Smooth muscle cell (in vitro differentiated cells): ENCODE data around the gene PRR13. TPM values are rescaled to one million over a fixed set of nuclear protein-coding genes. Genes with fewer than 3 reads are reported as not detected.
A peak's percentile ranks its signal among the peaks of the same experiment; 100 is the strongest.
"Not testable (repeated sequence)": the region's sequence is repeated elsewhere in the genome, so short reads cannot be mapped to it uniquely, and the experiment has no call there.

Source experiments
- DNase-seq: peaks from one replicate; lab custom pipeline; 2025; ENCODE audit not compliant: unreplicated experiment; lab: John Stamatoyannopoulos, UW
- H2AFZ ChIP-seq: fragments of 200-600 bp; sonication (generic); 2 replicates; pipeline ENCODE4 v1.6.0; 2016; ENCODE audit warnings: antibody characterized with exemption, low read depth, mild to moderate bottlenecking
- H3F3A ChIP-seq: fragments of 200-600 bp; sonication (generic); 2 replicates; pipeline ENCODE4 v1.6.0; 2017; ENCODE audit warnings: antibody characterized with exemption, low read depth
- H3K27ac ChIP-seq: fragments of 200-600 bp; sonication (generic); 2 replicates; pipeline ENCODE4 v1.5.1; 2016; ENCODE audit warnings: low read depth, mild to moderate bottlenecking
- H3K27me3 ChIP-seq: fragments of 200-600 bp; sonication (generic); 2 replicates; pipeline ENCODE4 v1.6.1; 2016; ENCODE audit warnings: low read depth, mild to moderate bottlenecking
- H3K36me3 ChIP-seq: fragments of 200-600 bp; sonication (generic); 2 replicates; pipeline ENCODE4 v1.5.1; 2016; ENCODE audit warnings: low read depth
- H3K4me1 ChIP-seq: fragments of 200-600 bp; sonication (generic); 2 replicates; pipeline ENCODE4 v1.5.1; 2016; ENCODE audit warnings: low read depth
- H3K4me2 ChIP-seq: fragments of 200-600 bp; sonication (generic); 2 replicates; pipeline ENCODE4 v1.6.0; 2016; ENCODE audit warnings: mild to moderate bottlenecking
- H3K4me3 ChIP-seq: fragments of 200-600 bp; sonication (generic); 2 replicates; pipeline ENCODE4 v1.5.1; 2016; ENCODE audit warnings: mild to moderate bottlenecking
- H3K79me2 ChIP-seq: fragments of 200-600 bp; sonication (generic); 2 replicates; pipeline ENCODE4 v1.6.0; 2016; ENCODE audit warnings: low read depth, mild to moderate bottlenecking
- H3K9ac ChIP-seq: fragments of 200-600 bp; sonication (generic); 2 replicates; pipeline ENCODE4 v1.6.0; 2016; ENCODE audit warnings: low read depth
- H3K9me3 ChIP-seq: fragments of 200-600 bp; sonication (generic); replicated peaks from 2 replicates; pipeline ENCODE4 v1.5.1; 2016; ENCODE audit warnings: low read depth
- H4K20me1 ChIP-seq: fragments of 200-600 bp; sonication (generic); 2 replicates; pipeline ENCODE4 v1.6.0; 2016; ENCODE audit warnings: low read depth
- CTCF ChIP-seq: fragments of 200-600 bp; sonication (generic); IDR thresholded peaks from 2 replicates; pipeline ENCODE4 v1.5.1; 2017; ENCODE audit warnings: borderline replicate concordance, mild to moderate bottlenecking, antibody characterized with exemption; ENCODE audit not compliant: insufficient read depth, poor library complexity, severe bottlenecking
- WGBS: methylation state at CpG from one replicate; pipeline ENCODE4 v1.1.7; 2016; ENCODE audit warnings: low lambda C conversion rate; 5-methylcytosine and 5-hydroxymethylcytosine counted together
- polyA plus RNA-seq: library from polyadenylated mRNA; unstranded; fragments of >200 nt; fragmentation: Nextera tagmentation; extraction: Ambion mirVana; gene quantifications from 2 replicates; pipeline ENCODE4 v1.2.1, GENCODE V29; 2016
- total RNA-seq: library from RNA; depleted of rRNA; stranded (reverse); fragments of >200 nt; gene quantifications from 2 replicates; pipeline ENCODE4 v1.2.3, GENCODE V29; 2014

PRR13 gene
- total and polyA plus RNA-seq, 2 experiments from 2014 or later = 65.3 to 176 TPM

- no peak for DNase-seq
- Histone ChIP-seq H3K27ac (no peak overlapping the region), H3K79me2 (peaks cover 5% of the 10 kb centered on the region), H3K9ac (no peak overlapping the region), H3K4me2 (no peak overlapping the region), H3K4me3 (no peak overlapping the region), H4K20me1 (peaks cover 13% of the 10 kb centered on the region), H3K9me3 (no peaks in the 10 kb centered on the region), H3K36me3 (peaks cover 8% of the 10 kb centered on the region), H3K27me3 (no peaks in the 10 kb centered on the region), H2AFZ (no peak overlapping the region), H3F3A (peaks cover 13% of the 10 kb centered on the region), H3K4me1 (peaks cover 30% of the 10 kb centered on the region)
- 97% methylated on average over 5 of the region's 5 CpGs for WGBS
- no peak for TF ChIP-seq CTCF
Observed at GRCh38 chr12:53410951-53411350, 30.6 kb upstream of the PRR13 start.

GRCh38 chr12:53413485-53414204, 27.9 kb upstream of the PRR13 start:
- WGBS = 79% methylated on average over 3 of the region's 3 CpGs
- Histone ChIP-seq H2AFZ (no peak overlapping the region), H4K20me1 (peaks cover 7% of the 10 kb centered on the region), H3F3A (peaks cover 13% of the 10 kb centered on the region), H3K4me3 (no peak overlapping the region), H3K27ac (no peak overlapping the region), H3K4me2 (no peak overlapping the region), H3K27me3 (no peaks in the 10 kb centered on the region), H3K36me3 (peaks cover 8% of the 10 kb centered on the region), H3K9ac (no peak overlapping the region), H3K4me1 (peaks cover 31% of the 10 kb centered on the region), H3K9me3 (no peaks in the 10 kb centered on the region), H3K79me2 (peaks cover 5% of the 10 kb centered on the region)
- DNase-seq = no peak
- TF ChIP-seq CTCF = no peak

- 39% methylated on average over 3 of the region's 3 CpGs for WGBS
- peak overlapping the region; percentile 21 for H3K4me2 ChIP-seq
Observed at GRCh38 chr12:53414756-53415417, 26.6 kb upstream of the PRR13 start.

GRCh38 chr12:53415752-53416389, 25.7 kb upstream of the PRR13 start:
- not testable (repeated sequence) for H3K27ac ChIP-seq, H3K9me3 ChIP-seq, H3K27me3 ChIP-seq, H2AFZ ChIP-seq, H3K9ac ChIP-seq, H3K4me3 ChIP-seq, H3K36me3 ChIP-seq, H4K20me1 ChIP-seq, H3K4me2 ChIP-seq, DNase-seq, H3K79me2 ChIP-seq
- WGBS = 78% methylated on average over 2 of the region's 2 CpGs
- peaks cover 34% of the 10 kb centered on the region for H3K4me1 ChIP-seq
- H3F3A ChIP-seq = peaks cover 17% of the 10 kb centered on the region

More at GRCh38 chr12:53414756-53415417, 26.6 kb upstream of the PRR13 start:
- Histone ChIP-seq H3K27ac (peak overlapping the region; percentile 24), H3K27me3 (no peaks in the 10 kb centered on the region), H3K4me3 (no peak overlapping the region), H3K9ac (no peak overlapping the region), H3K79me2 (no peaks in the 10 kb centered on the region), H3F3A (peaks cover 13% of the 10 kb centered on the region), H4K20me1 (peaks cover 7% of the 10 kb centered on the region), H3K36me3 (peaks cover 8% of the 10 kb centered on the region), H3K9me3 (no peaks in the 10 kb centered on the region), H3K4me1 (peaks cover 31% of the 10 kb centered on the region), H2AFZ (no peak overlapping the region)
- DNase-seq = no peak
- no peak for TF ChIP-seq CTCF

GRCh38 chr12:53417291-53417816, 24.2 kb upstream of the PRR13 start:
- H3K27ac ChIP-seq, H3K27me3 ChIP-seq, H2AFZ ChIP-seq, H3K9me3 ChIP-seq, H4K20me1 ChIP-seq, H3K4me3 ChIP-seq, H3K9ac ChIP-seq, DNase-seq, H3K4me2 ChIP-seq, H3K36me3 ChIP-seq, H3K79me2 ChIP-seq: not testable (repeated sequence)
- Histone ChIP-seq H3K4me1 (peaks cover 40% of the 10 kb centered on the region), H3F3A (peaks cover 11% of the 10 kb centered on the region)
- WGBS = 83% methylated on average over 9 of the region's 9 CpGs
